C4-2B (cell line): Measurements from ENCODE around the gene NUDT7.

Experiments used
- H3K27ac ChIP-seq: fragments of 450-650 bp; 2 replicates; pipeline ENCODE4 v1.5.1; 2017
- CTCF ChIP-seq: fragments of 450-650 bp; conservative IDR thresholded peaks from 2 replicates; pipeline ENCODE4 v1.5.1; 2017; ENCODE audit warnings: mild to moderate bottlenecking
- ZFX ChIP-seq: fragments of 450-650 bp; IDR thresholded peaks from 2 replicates; pipeline ENCODE4 v1.6.1; 2017

NUDT7 gene

GRCh38 chr16:77745972-77746371, 23.7 kb downstream of the NUDT7 start:
- TF ChIP-seq ZFX (no peak), CTCF (no peak)
- H3K27ac ChIP-seq, result no peak overlapping the region

GRCh38 chr16:77748421-77749005, 26.2 kb downstream of the NUDT7 start:
- no peak overlapping the region for H3K27ac ChIP-seq
- TF ChIP-seq CTCF (no peak), ZFX (no peak)

GRCh38 chr16:77749415-77749814, 27.1 kb downstream of the NUDT7 start:
- no peak overlapping the region for H3K27ac ChIP-seq
- no peak for TF ChIP-seq ZFX

- TF ChIP-seq CTCF (no peak), ZFX (no peak)
- H3K27ac ChIP-seq, result no peak overlapping the region
These were observed 35.7 kb downstream of the NUDT7 start for GRCh38 chr16:77758046-77758445.

- TF ChIP-seq ZFX (no peak), CTCF (no peak)
- no peak overlapping the region for H3K27ac ChIP-seq
These were observed 36.2 kb downstream of the NUDT7 start for GRCh38 chr16:77758508-77758907.

GRCh38 chr16:77759201-77759600, 36.9 kb downstream of the NUDT7 start:
- no peak for TF ChIP-seq ZFX
- no peak overlapping the region for H3K27ac ChIP-seq

- TF ChIP-seq CTCF (no peak), ZFX (no peak)
- H3K27ac ChIP-seq, result no peak overlapping the region
These were observed 37.5 kb downstream of the NUDT7 start for GRCh38 chr16:77759821-77760220.

- no peak overlapping the region for H3K27ac ChIP-seq
- TF ChIP-seq CTCF (no peak), ZFX (no peak)
These were observed 38.5 kb downstream of the NUDT7 start for GRCh38 chr16:77760800-77761199.
